GM04504 (cell line): ENCODE results near the gene RAMP2.

ENCODE experiments used
- DNase-seq: peaks from one replicate; pipeline ENCODE4 v3.0.0-alpha.2; 2012; ENCODE audit warnings: low read depth

Gene RAMP2

DNA sequence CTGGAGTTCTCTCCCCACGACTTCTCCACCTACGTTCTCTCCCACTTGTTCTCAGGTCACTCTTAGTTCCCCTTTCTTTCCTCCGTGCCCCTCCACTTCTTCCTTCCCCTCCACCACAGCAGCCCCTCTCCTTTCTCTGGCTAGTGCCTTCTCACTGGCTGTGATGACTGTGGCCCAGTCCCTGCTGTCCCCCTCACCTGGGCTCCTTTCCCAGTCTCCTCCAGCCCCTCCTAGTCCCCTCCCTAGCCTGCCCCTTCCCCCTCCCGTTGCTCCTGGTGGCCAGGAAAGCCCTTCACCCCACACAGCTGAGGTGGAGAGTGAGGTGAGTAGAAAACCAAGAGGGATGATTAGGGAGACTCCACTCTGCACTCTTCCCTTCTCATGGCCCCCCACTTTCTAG lies 34.0 kb downstream of the RAMP2 start:
- no peak for DNase-seq

DNA sequence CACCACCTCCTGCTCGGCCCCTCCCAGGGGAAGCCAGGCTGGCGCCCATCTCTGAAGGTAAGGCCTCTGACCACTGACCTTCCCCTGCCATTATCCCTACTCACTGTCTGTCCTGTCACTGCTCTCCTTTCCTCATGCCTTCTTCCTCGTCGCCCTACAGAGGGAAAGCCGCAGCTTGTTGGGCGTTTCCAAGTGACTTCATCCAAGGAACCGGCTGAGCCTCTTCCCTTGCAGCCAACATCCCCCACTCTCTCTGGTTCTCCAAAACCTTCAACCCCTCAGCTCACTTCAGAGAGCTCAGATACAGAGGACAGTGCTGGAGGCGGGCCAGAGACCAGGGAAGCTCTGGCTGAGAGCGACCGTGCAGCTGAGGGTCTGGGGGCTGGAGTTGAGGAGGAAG lies 34.4 kb downstream of the RAMP2 start:
- DNase-seq, result no peak

DNA sequence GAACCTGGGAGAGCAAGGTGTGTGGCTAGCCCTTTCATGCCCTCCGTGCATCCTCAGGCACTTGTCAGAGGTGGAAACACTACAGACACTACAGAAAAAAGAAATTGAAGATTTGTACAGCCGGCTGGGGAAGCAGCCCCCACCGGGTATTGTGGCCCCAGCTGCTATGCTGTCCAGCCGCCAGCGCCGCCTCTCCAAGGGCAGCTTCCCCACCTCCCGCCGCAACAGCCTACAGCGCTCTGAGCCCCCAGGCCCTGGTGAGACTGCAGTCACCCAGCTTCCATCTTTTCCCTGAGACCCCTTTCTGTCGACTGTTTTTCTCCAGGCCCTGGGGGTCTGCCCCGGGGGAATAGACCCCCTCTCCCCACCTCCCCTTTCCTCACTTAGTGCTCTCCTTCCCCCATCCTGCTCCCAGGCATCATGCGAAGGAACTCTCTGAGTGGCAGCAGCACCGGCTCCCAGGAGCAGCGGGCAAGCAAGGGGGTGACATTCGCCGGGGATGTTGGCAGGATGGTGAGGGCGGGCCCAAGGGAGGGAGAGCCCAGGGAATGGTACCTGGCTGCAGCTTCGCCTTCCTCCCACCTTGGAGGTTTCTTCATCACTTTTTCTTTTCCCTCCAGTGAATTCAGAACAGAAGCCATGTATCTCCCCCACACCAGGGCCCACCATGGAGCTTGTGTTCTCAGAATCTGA lies 35.2 kb downstream of the RAMP2 start:
- DNase-seq, result no peak

DNA sequence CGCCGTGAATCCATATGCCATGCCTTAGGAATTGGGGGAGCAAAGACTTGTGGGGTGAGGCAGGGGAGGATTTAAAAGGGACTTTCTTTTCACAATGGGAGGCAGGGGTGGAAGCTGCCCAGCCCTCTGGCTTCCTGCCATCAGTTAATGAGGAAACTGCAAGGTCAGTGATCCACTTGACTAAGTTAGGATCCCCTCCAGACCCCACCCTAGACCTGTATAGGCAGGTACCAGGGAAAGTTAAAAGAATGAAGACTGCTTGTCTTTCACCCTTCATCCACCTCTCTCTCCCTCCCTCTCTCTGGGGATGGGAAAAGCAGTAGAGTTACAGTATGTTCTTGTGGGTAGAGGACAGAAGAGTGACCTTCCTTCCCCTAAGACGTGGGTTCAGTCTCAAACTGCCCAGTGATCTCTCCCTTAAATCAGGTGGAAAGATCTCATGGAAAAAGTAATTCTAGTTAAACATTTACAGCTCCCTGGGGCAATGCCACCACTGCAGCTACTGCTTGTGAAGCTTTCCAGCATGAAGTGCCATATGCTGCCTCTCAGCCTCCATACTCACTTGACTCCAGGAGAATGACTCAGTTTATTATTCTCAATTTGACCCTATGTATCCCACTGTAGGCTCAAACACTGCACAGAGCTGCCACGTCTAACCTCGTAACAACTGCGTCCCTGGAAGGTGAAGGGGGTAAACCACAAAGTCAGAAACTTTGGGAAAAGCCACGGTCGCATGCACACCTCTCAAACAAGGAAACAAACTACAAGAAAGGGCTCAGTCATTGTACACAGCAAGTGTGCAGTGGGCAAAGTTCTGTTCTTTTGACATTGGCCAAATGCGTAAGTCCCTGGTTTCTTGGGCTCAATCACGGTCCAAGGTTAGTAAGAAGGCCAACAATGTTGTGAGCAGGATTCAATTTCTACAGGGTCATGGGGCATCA lies 36.3 kb downstream of the RAMP2 start:
- DNase-seq, result no peak

DNA sequence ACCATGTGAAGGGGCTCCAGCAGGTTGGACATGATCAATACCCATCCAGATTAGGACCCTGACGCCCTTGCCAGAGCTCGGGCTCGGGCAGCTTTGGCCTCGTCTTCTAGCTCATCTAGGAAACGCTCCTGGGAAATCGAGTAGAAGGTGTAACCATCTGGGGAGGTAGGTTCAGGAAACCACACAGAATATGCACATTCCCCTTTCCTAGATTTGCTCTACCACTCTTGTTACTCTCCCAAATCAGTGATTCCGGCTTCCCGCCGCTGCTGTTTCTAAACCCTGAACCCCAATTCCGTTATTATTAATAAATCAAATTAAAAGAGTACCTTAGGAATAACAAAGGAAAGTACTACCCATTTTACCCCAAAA lies 37.0 kb downstream of the RAMP2 start:
- DNase-seq, result no peak

DNA sequence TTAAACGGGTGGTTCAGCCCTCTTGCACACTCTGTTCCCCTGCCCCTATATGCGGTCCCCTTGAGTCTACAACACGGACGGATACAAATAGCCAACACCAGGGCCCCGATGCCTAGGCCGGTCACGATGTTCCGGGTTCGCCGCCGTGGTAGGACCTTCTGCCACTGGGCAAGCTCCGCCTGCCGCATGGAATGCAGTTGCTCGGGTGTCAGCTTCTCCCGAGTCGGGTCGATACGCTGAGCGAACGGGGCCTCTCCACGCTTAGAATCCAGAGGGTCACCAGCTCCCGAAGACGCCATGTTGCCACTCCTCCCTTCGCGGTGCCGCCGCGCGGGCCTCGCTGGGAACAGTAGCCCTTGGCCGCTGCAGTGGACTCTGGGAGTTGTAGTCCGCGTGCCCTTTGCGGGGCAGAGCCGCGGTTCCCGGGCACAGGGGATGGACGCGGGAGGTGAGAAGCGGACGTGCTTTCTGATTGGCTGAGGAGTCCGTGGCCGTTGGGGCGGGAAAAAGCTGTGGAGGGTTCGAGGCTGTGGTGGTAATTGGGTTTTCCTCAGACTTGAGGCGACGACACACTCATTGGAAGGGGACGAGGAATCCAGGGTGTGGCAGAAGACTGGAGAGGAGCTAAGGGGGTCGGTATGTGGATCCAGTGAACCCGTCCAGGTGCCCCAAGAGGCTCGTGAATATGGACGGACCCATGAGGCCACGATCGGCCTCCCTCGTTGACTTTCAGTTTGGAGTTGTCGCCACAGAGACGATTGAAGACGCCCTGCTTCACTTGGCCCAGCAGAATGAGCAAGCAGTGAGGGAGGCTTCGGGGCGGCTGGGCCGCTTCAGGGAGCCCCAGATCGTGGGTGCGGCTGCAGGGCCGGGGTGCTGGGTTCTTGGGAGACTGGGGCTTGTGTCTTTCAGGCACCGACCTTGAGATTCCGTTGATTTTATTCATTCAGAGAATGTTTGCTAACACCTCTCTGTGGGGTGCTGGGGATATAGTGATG lies 37.7 kb downstream of the RAMP2 start, which contains the start of the genes CNTD1 and COA3:
Gene CNTD1, plus strand, starts transcription at position 479 of the 998 bp plus-strand sequence. Its CDS starts 207 bp downstream, at position 686.
Gene COA3, minus strand, starts transcription at position 322 of the 998 bp plus-strand sequence. Its CDS starts 23 bp downstream, at position 299.
- peak; percentile 65 for DNase-seq

DNA sequence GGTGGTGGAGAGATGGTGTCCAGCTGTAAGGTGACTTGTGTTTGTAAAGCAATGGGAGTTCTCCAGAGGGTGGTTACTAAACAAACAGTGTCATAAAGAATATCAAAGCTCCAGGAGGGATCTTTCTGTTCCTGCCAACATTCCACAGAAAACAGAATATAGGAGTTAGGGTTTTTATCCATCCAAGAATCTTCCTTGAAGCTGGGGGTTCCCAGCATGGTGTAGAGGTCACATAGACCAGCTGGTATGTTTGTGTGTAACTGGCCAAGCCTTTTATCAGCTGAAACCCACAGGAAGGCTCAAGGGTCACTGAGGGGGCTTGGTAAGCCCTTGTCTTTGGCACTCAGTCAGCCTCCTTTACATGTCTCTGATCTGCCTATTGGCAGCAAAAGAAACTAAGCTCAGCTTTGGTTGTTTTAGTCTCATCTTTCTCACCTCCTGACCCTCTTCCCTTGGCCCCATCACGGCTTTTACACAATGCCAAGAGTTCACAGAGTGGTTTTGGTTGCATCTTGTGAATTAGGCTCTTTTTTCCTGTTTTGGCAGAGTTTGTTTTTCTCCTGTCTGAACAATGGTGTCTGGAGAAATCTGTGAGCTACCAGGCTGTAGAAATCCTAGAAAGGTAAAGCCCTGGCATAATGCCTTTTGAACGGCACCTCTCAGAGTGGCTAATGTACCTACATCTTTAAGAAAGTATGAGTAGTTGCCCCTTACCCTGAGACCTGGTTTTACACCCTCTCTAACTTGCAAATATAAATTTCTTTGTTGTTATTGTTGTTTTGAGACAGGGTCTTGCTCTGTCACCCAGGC lies 42.3 kb downstream of the RAMP2 start:
- DNase-seq, result no peak

DNA sequence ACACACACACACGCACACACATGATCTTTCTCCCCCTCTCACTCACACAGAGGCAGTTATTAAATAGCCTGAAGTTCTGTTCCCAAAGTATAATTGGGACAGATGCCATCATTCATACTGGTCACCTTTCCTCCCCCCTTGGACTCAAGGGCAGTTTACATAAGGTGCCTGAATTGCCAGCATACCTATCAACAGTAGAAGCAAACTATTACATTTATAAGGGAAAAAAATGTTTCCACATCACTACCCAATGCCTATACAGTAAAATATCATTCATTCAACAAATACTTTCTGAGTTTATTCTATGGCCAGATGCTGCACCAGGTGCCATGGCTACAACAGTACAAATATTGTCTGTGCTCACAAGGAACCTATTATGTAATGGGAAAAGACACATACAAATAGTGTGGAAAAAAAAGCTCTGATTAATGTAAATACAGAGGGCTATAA lies 43.9 kb downstream of the RAMP2 start:
- no peak for DNase-seq

DNA sequence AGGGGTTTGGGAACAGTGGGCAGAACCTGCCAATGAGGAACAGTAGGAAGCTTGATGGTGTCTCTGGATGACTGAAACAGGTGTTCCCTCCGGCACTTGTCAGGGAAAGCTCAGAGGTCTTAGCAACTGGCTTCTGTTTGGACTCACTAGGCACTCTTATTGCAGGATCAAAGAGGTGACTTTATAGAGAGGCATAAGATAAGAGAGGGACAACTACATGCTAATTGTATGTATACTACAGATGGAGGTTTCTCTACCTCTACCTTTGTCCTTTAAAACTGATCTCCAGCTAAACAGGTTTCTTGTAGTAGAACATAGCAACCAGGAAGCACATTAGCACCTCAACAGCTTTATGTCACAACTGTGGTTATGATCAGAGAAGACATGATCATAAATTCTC lies 45.2 kb downstream of the RAMP2 start:
- DNase-seq, result no peak

DNA sequence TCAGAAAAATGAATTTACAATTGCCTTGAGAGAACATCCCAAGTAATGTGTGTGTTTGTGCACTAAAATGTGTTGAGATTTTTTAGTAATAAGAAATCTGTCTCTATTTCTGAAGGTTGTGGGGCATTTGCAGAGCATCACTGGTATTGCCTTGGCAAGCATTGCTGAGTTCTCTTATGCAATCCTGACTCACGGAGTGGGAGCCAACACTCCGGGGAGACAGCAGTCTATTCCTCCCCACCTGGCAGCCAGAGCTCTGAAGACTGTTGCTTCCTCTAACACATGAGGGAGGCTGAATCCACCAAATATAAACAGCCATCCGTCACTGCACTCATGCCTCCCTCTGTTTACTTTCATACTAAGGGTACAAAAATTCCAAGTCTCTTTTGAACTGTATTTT lies 48.2 kb downstream of the RAMP2 start:
- DNase-seq, result peak; percentile 88
